HG03045 (cell line): ENCODE measurements around the gene ATOSB.

ENCODE experiments used
- ATAC-seq: cut with Tn5 transposase; IDR thresholded peaks from one replicate; pipeline ENCODE4 v1.9.1; 2021; ENCODE audit warnings: mild to moderate bottlenecking, moderate library complexity; ENCODE audit not compliant: unreplicated experiment

ATOSB gene

DNA sequence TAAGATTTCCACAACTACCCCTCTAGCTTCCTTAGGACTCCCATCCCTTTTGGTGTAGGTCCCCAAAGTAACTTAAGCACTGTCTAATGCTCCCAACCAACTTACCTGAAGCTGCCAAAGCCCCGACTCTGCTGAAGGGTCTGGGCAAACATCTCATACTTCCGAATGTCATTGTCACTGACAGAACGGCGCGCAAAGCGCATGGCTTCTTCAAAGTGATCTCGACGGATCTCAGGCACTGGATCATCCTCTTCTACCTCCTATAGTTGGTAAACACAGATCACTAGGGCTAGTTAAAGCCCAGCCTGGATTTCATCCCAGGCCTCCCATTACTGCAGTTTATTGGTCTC lies 58.4 kb downstream of the ATOSB start:
- ATAC-seq = no peak

DNA sequence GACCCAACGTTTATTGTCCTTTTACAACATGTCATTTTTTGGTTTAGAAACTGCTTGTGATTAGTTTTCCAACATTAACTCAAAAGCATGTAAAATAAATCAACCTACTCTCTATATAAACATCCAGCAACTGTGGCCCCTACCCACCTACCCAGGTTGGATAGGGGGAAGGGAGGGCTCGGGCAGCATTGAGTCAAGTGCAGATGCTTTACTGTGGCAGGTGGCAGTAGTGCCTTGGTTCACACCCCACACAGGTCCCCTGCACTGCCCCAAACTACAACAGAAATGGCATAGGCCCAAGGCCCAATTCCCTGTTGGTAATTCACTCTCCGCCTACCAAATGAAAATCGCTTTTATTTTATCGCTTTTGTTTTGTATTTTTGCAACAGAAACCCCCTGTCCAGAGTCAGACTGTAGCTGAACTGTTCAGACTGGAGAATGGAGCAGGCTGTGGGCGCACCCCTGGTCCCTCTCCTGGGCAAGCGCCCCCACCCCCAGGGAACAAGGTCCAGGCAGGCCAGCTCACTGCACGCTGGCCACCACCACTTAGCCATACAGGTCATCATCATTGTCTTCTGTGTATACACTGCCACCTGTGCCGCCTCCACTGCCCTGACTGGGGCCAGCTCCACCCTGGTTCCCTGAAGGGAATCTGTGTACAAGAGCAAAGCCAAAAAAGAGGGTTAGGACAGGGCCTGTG lies 58.9 kb downstream of the ATOSB start:
- no peak for ATAC-seq

- no peak for ATAC-seq
Observed at GRCh38 chr9:35054871-35055644, 60.6 kb downstream of the ATOSB start.

DNA sequence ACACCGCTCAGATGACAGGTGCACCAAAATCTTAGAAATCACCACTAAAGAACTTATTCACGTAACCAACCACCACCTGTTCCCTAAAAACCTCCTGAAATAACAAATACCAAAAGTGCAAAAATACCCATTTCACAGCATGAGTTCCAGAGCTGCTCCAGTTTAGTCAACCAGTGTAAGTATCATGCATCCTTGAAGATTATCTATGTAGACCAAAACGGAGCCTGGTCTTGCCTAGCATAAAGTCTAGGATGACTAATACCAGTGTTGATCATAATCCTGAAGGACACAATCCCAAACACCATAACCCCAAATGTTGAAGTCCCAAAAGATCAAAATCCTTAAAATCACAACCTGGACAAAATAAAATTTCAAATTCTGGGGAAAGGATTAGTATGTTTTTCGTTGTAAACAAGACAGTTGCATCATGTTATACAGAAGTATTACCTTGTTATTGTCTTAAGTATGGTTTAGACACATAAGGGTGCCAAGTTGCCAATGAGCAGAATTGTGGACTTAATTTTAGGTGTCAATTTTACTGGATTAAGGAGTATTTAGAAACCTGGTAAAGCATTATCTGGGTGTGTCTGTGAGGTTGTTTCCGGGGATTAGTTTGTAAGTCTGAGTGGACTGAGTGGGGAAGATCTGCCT lies 61.4 kb downstream of the ATOSB start:
- ATAC-seq = no peak
